Suppressor macrophage treated with lipopolysaccharide for 1 hour (primary cell): ENCODE results near the gene GLDN.

Experiments used
- DNase-seq, 3 donors: peaks; one replicate each; pipeline ENCODE4 v3.0.0-alpha.2; 2020 to 2022

GLDN gene

DNA sequence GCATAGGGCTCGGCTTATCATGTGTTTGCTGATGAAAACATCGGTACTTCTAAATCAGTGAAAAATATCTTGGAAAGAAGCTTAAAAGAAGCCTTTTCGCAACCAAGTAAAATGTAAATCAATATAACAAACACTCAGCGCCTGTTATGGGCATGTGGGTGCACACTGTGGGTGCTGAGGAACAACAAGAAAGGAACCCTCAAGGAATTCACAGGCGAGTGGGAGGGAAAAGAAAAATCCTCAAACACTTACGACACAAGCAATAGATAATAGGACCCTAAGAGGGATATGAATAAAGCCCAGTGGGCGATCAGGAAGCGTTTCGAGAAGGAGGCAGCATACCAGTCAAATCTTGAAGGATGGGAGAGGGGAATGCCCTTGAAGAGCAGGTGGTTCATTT lies 21.9 kb downstream of the GLDN start:
- peak; percentile 55 to 60 (median 58) for DNase-seq

- no peak for DNase-seq
Observed at GRCh38 chr15:51365417-51365816, 24.0 kb downstream of the GLDN start.

DNA sequence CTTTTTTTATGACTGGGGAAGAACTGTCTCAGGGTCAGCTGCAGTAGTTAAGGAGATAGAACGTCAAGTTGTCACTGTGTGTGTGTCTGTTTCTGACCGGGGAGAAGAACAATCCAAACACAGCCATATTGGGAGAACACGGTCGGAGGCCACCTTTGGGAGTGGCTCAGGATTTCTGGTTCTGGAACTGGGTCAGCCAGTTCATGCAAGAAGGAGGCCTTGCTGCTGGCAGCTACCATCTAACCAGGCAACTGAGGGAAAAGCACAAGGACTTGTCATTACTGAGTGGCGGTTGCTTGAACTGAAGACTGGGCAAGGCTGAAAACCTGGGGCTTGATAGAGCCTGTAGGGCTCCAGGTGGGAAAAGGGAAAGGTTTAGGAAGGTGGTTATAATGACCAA lies 24.6 kb downstream of the GLDN start:
- DNase-seq = no peak

DNA sequence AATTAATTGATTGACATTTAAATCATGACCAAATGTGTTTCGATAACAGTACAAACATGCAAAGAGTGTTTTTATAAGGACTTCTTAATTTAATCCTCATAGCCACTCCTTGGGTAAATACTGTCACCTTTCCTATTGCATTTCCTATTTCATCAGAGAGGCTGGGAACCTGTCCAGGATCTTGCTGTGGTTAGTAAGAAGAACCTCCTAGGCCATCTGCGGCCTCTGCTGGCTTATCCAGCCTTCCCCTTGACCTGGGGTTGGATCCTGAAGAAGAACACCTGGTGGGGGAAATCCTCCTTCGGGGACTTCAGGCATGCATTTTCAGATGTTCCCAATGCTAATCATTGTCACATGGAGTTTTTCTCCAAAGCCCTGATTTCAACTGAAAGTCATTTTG lies 25.5 kb downstream of the GLDN start:
- no peak for DNase-seq

GRCh38 chr15:51367322-51367976 lies 26.0 kb downstream of the GLDN start:
- DNase-seq = no peak

GRCh38 chr15:51368307-51368706 lies 26.9 kb downstream of the GLDN start:
- no peak for DNase-seq

GRCh38 chr15:51368751-51369450 lies 27.4 kb downstream of the GLDN start:
- no peak for DNase-seq

GRCh38 chr15:51369451-51369761 lies 28.0 kb downstream of the GLDN start:
- DNase-seq = no peak

GRCh38 chr15:51371266-51371665 lies 29.8 kb downstream of the GLDN start:
- DNase-seq = no peak

DNA sequence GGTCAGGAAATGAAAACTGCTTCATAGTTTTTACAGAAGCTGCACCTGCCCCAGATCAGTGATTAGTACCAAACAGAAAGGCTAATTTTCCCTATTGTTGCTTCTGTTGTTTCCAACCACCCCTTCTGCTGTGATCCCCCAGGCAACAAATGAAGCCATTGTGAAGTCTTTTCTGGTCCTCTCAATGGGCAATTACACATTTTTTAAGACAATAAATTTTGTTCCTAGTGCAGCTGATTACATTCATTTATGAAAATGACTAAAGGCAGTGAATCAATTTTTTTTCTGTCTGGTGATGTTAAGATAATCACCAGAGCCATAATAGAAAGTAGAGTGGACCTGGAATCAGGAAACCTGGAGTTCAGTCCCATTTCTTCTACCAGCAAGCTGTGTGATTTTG lies 32.7 kb downstream of the GLDN start:
- DNase-seq = no peak

DNA sequence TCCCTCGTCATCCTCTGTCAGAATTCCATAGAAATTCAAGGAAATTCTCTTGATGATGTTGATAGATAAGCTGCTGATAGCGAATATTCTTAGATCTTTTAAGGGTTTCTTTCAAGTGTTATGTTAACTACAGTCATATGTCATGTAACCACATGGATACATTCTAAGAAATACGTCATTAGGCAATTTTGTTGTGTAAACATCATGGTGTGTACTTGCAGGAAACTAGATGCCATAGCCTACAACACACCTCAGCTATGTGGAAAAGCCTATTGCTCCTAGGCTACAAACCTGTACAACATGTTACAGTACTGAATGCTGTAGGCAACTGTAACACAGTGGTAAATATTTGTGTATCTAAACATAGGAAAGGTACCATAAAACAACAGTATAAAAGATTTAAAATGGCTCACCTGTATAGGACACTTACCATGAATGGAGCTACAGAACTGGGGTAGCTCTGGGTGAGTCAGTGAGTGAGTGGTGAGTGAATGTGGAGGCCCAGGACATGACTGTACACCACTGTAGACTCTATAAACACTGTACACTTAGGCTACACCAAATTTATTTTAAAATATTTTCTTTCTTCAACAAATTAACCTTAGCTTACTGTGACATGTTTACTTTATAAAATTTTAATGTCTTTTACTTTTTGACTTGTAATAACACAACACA lies 34.6 kb downstream of the GLDN start:
- DNase-seq = no peak

- DNase-seq = no peak
Observed at GRCh38 chr15:51377038-51377786, 35.8 kb downstream of the GLDN start.

DNA sequence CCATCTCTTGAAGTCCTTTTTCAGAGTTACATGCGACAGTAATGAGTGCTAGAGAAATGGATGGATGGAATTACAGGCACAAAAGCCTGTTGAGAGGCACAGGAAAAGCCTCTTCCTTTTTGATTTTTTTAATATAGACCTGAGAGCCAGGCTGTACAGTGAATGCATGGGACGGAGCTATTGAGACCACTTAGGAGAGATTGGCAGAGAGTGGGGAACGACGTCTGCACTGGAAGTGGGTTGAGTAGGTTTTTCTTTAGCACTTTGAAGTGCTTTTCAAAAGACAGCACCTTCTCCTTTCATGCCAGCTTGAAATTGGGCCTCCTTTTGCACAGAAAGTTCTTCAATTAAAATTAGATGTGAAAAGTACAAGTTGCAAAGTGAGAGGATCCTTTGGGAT lies 37.0 kb downstream of the GLDN start:
- DNase-seq = no peak

GRCh38 chr15:51379390-51379789 lies 37.9 kb downstream of the GLDN start:
- no peak for DNase-seq

DNA sequence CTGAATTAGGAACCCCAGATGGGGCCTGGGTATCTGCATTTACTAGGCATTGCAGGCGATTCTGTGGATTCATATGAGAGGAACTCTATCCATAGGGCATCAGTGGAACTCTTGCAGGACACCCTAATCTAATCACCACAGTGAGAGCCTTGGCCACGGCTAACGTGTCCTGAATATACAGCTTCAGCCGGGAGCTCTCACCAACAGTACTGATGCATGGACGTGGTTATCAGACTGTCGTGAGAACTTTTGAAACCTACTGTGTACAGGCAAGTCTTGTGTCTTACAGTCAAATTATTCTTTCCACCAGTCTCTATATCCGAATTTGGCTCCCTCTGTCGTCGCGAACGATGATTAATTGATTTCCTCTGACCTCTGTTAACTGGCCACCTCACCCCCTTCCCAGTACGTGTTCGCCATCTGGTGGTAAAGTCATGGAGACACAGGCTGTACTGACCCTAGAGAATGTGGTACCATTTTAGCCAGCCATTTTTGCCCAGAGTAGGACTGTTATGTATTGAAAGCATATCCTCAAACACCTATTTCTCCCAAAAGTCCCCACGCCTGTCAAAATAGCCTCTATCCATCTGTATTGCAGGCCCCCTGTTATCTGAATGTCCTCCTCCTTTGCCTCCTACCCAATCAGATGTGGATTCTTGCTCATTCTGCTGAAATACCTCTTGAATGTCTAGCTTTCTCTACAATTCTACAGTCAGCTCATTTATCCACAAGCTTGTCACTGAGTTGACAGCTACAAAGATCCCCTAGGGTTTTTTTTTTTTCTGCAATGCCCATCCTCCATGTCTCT lies 39.7 kb downstream of the GLDN start:
- DNase-seq = peak; percentile 87 to 95 (median 89)

DNA sequence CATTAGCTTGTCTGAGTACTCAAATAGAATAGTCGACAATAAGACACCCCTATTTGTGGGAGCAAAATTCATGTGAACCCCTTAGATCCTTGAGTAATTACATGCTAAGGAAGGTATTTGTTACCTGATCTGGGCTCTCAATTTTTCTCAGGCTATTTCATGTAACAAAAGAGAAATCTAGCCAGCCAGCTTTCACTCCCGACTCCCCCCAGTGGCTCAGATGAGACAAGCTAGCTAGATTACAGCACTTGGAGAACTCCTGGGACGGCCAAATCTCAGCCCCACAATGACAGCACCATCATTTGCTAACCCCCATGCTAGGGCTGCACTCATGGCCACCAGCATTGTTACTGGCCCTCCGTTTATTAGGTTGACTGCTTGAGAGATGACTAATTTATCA lies 41.3 kb downstream of the GLDN start:
- DNase-seq = peak; percentile 56 to 70 (median 63)

DNA sequence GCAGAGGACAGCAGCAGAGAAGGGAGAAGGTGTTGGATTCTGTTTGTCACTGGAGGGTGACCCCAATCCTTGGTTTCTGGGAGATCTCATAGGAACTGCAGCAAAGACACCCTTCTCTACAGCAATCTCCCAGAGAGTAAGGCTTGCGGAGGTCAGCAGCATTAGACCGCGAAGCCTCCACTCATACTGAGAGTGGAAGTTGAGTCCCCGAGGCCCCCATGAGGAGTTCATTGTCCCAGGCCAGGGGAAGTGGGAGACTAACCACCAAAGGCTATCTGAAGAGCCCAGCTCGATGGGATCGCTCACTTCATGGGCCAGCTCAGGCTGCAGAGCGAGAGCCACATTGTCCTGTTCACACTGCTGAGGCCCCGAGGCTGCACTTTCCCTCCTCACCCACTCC lies 44.6 kb downstream of the GLDN start:
- no peak for DNase-seq

- DNase-seq = no peak
Observed at GRCh38 chr15:51386486-51386885, 45.0 kb downstream of the GLDN start.

DNA sequence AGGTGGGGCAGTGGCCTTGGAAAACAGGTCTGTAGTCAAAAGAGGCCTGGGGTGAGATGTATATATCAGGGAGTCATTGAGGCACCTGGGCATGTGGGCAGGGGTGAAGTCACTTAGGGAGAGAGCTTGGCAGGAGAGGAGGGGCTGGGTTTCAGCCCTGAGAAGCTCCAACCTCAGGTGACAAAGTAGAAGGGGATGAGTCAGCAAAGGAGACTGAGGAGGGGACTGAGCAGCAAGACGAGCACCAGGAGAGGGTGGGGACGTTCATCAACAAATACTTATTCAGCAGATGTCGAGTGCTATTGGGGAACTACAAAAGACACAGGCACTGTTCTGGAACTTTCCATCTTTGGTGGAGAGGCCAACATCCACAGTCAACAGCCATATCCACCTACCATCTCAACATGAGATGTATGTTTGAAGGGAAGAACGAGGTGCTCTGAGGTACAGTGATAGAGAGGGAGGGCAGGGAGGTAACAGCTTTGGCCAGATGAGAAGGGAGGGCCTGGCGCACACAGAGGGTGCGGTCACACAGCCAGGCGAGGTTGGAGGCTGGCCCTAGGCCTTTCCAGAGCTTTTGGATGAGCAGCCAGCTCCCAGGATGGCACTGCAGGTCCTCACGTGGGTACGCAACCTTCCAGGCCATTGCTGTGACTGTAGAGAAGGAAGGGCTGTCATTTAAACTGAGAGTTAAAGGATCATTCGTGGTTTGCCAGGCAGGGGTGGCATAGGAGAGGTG lies 45.7 kb downstream of the GLDN start:
- DNase-seq = no peak

GRCh38 chr15:51387699-51388041 lies 46.2 kb downstream of the GLDN start:
- no peak for DNase-seq

GRCh38 chr15:51388726-51389125 lies 47.3 kb downstream of the GLDN start:
- no peak for DNase-seq
